Measurements from ENCODE around the gene TM4SF1.

- TF ChIP-seq CTCF (IDR thresholded peaks at IDR 0.05) (no peak), POLR2AphosphoS5 (IDR thresholded peaks at IDR 0.05; ENCODE audit: low read depth, low read length) (peak; percentile 34; the same call in 1 of the 2 replicates), REST (IDR thresholded peaks at IDR 0.05; ENCODE audit: insufficient read depth in 1 of 2, low read depth in 2 of 2, low read length in 1 of 2) (0 out of 4 replicates have a peak, but pooled peaks of 1 of the 2 experiments have one; percentile 1), TCF7L2 (IDR thresholded peaks at IDR 0.05; ENCODE audit: low read depth, low read length) (no peak)
These were observed 586 bp downstream of the TM4SF1 start for GRCh38 chr3:149376718-149377407.

Measured in Panc1 (cell line).